HepG2 (cell line): ENCODE data around the gene NDUFB7. TPM values are rescaled to one million over a fixed set of nuclear protein-coding genes. Genes with fewer than 3 reads are reported as not detected.

Experiments
- EP300 ChIP-seq, 3 experiments: sonication (generic) in 1 of 3; formaldehyde crosslinking in 1 of 3; IDR thresholded peaks; 2 replicates each; pipeline versions ENCODE4 v1.5.1 to v1.6.1; 2011 to 2020; ENCODE audit warnings: low read depth in 2 of 3, low read length in 2 of 3, borderline replicate concordance in 1 of 3, improper control_type of control experiment in 1 of 3, mild to moderate bottlenecking in 1 of 3, missing genetic modification reagents in 1 of 3, moderate library complexity in 1 of 3
- FOXK1 ChIP-seq: sonication (generic); formaldehyde crosslinking; IDR thresholded peaks from 2 replicates; pipeline ENCODE4 v1.4.0; 2020; ENCODE audit warnings: low read depth, missing genetic modification reagents, borderline replicate concordance
- MED1 ChIP-seq: sonication (generic); formaldehyde crosslinking; IDR thresholded peaks from 2 replicates; pipeline ENCODE4 v1.4.0; 2020; ENCODE audit warnings: missing genetic modification reagents
- NCOA2 ChIP-seq: sonication (generic); formaldehyde crosslinking; IDR thresholded peaks from 2 replicates; pipeline ENCODE4 v1.8.0; 2022; ENCODE audit warnings: inconsistent platforms
- NFE2L2 ChIP-seq: fragments of 150-350 bp; IDR thresholded peaks from 2 replicates; pipeline ENCODE4 v1.6.1; 2014; ENCODE audit warnings: low read length
- RAD21 ChIP-seq: fragments of 450-650 bp; formaldehyde crosslinking; IDR thresholded peaks from 2 replicates; pipeline ENCODE4 v1.5.0; 2020; ENCODE audit warnings: mild to moderate bottlenecking
- RERE ChIP-seq: IDR thresholded peaks from 2 replicates; pipeline ENCODE4 v1.6.1; 2016; ENCODE audit warnings: low read depth, missing genetic modification reagents, missing compliant biosample characterization
- REXO4 ChIP-seq: sonication (generic); formaldehyde crosslinking; IDR thresholded peaks from 2 replicates; pipeline ENCODE4 v1.8.0; 2022; ENCODE audit warnings: missing genetic modification reagents, mild to moderate bottlenecking, borderline replicate concordance
- SOX13 ChIP-seq, 3 experiments: fragments of 450-650 bp in 1 of 3; sonication (generic) in 1 of 3; formaldehyde crosslinking in 1 of 3; IDR thresholded peaks in 2 of 3; conservative IDR thresholded peaks in 1 of 3; 2 replicates each; pipeline versions ENCODE4 v1.5.0 to v1.6.1; 2016 to 2020; ENCODE audit warnings: antibody characterized with exemption in 1 of 3, mild to moderate bottlenecking in 1 of 3, missing compliant biosample characterization in 1 of 3, missing genetic modification reagents in 1 of 3, moderate library complexity in 1 of 3
- TOPORS ChIP-seq: sonication (generic); formaldehyde crosslinking; IDR thresholded peaks from 2 replicates; pipeline ENCODE4 v1.8.0; 2023; ENCODE audit warnings: mild to moderate bottlenecking, missing genetic modification reagents
- ZNF34 ChIP-seq: sonication (generic); formaldehyde crosslinking; IDR thresholded peaks from 2 replicates; pipeline ENCODE4 v1.4.0; 2020; ENCODE audit warnings: mild to moderate bottlenecking, missing genetic modification reagents, borderline replicate concordance
- ZNF639 ChIP-seq: conservative IDR thresholded peaks from 2 replicates; pipeline ENCODE4 v1.6.1; 2018; ENCODE audit warnings: missing genetic modification reagents
- polyA plus RNA-seq, 8 experiments: library from polyadenylated mRNA; depleted of rRNA in 3 of 8; stranded (reverse) in 7 of 8; unstranded in 1 of 8; fragments of >200 nt; fragmentation: Illumina TruSeq in 4 of 8; extraction: Trizol in 4 of 8; gene quantifications; 2 replicates each; pipeline versions ENCODE4 v1.2.1 to v1.2.3, GENCODE V29; 2011 to 2016; ENCODE audit warnings: low read depth in 4 of 8, missing spikeins in 1 of 8, mixed read lengths in 1 of 8; ENCODE audit not compliant: insufficient read depth in 1 of 8
- total RNA-seq, 5 experiments: library from RNA; depleted of rRNA; stranded (reverse); fragments of >200 nt; fragmentation: Illumina TruSeq; extraction: Trizol; gene quantifications; 2 replicates each; pipeline ENCODE4 v1.2.3, GENCODE V29; 2016; ENCODE audit warnings: low read depth in 1 of 5

Gene NDUFB7
- total and polyA plus RNA-seq, 2 of the 13 experiments (the other 11 are each of a cell fraction or from before 2014, with no cell fraction given): 156 to 198 TPM

- TF ChIP-seq NFE2L2 (no peak), RAD21 (CRISPR knock-in tag) (no peak), NCOA2 (0 out of 2 replicates have a peak, but pooled peaks have one; percentile 13), EP300 (IDR thresholded peaks at IDR 0.05; ENCODE audit: low read depth in 2 of 2, low read length in 2 of 2) (peak in 1 of 2 experiments; percentile 66; a peak in 1 of 4 replicates), EP300 (CRISPR knock-in tag; IDR thresholded peaks at IDR 0.05; ENCODE audit: borderline replicate concordance) (no peak), ZNF34 (CRISPR knock-in tag) (no peak), ZNF639 (CRISPR knock-in tag) (no peak), FOXK1 (peak; percentile 63; the same call in 1 of the 2 replicates), REXO4 (CRISPR knock-in tag) (no peak), TOPORS (CRISPR knock-in tag) (no peak), RERE (CRISPR knock-in tag) (no peak), SOX13 (IDR thresholded peaks at IDR 0.05) (no peak), SOX13 (CRISPR knock-in tag; conservative IDR thresholded peaks at IDR 0.05 in 1 of 2, IDR thresholded peaks at IDR 0.05 in 1 of 2) (no peak), MED1 (CRISPR knock-in tag) (no peak)
- TF ChIP-seq, all 625 proteins: peak for 44
Observed at GRCh38 chr19:14616407-14616806, 44.5 kb upstream of the NDUFB7 start (continued).
